CD14-positive monocyte (primary cell): ENCODE results near the gene TMTC3. TPM values are rescaled to one million over a fixed set of nuclear protein-coding genes. Genes with fewer than 3 reads are reported as not detected.

ENCODE experiments used
- DNase-seq, 3 donors: peaks; one replicate each; pipeline ENCODE4 v3.0.0-alpha.2; 2011 to 2022
- H2AFZ ChIP-seq: 2 replicates; pipeline ENCODE4 v1.6.0; 2012; ENCODE audit warnings: mild to moderate bottlenecking, low read depth, low read length, inconsistent platforms; ENCODE audit not compliant: insufficient read depth, poor library complexity, severe bottlenecking
- H3K27ac ChIP-seq, 2 donors: 1 replicate in 1 of 2; 2 replicates in 1 of 2; pipeline ENCODE4 v1.5.1; 2012 to 2013; ENCODE audit warnings: low read length in 2 of 2, control low read depth in 1 of 2, inconsistent platforms in 1 of 2, low read depth in 1 of 2, mild to moderate bottlenecking in 1 of 2
- H3K27me3 ChIP-seq, 2 donors: one replicate each; pipeline versions ENCODE4 v1.6.0 to v1.6.1; 2011 to 2013; ENCODE audit warnings: low read length in 2 of 2; ENCODE audit not compliant: control insufficient read depth in 2 of 2, insufficient read depth in 2 of 2
- H3K36me3 ChIP-seq, 2 donors: replicated peaks in 1 of 2; 1 replicate in 1 of 2; 2 replicates in 1 of 2; pipeline versions ENCODE4 v1.5.1 to v1.6.1; 2012 to 2013; ENCODE audit warnings: low read length in 2 of 2, control low read depth in 1 of 2, inconsistent platforms in 1 of 2, mild to moderate bottlenecking in 1 of 2; ENCODE audit not compliant: insufficient read depth in 2 of 2, control insufficient read depth in 1 of 2
- H3K4me1 ChIP-seq, 2 donors: 1 replicate in 1 of 2; 2 replicates in 1 of 2; pipeline versions ENCODE4 v1.5.1 to v1.6.1; 2012 to 2013; ENCODE audit warnings: low read length in 2 of 2, control low read depth in 1 of 2, inconsistent platforms in 1 of 2, mild to moderate bottlenecking in 1 of 2, moderate library complexity in 1 of 2; ENCODE audit not compliant: insufficient read depth in 2 of 2, control insufficient read depth in 1 of 2
- H3K4me2 ChIP-seq: replicated peaks from 2 replicates; pipeline ENCODE3; 2012; ENCODE audit warnings: low read length, moderate library complexity, mild to moderate bottlenecking; ENCODE audit not compliant: poor library complexity, severe bottlenecking; ENCODE audit errors: extremely low read depth
- H3K4me3 ChIP-seq, 3 experiments: fragments of 200-600 bp in 1 of 3; sonication (generic) in 1 of 3; replicated peaks in 1 of 3; 1 replicate in 2 of 3; 2 replicates in 1 of 3; pipeline ENCODE4 v1.5.1; 2011 to 2013; ENCODE audit warnings: low read length in 3 of 3, mild to moderate bottlenecking in 3 of 3, control low read depth in 2 of 3, low read depth in 2 of 3, inconsistent platforms in 1 of 3, moderate library complexity in 1 of 3
- H3K79me2 ChIP-seq: 2 replicates; pipeline ENCODE4 v1.6.0; 2012; ENCODE audit warnings: mild to moderate bottlenecking, control low read depth, inconsistent platforms, low read length, moderate library complexity; ENCODE audit not compliant: insufficient read depth
- H3K9ac ChIP-seq: 2 replicates; pipeline ENCODE4 v1.6.0; 2017; ENCODE audit warnings: low read length, mild to moderate bottlenecking; ENCODE audit not compliant: insufficient read depth, poor library complexity, severe bottlenecking
- H3K9me3 ChIP-seq, 2 donors: replicated peaks in 1 of 2; 1 replicate in 1 of 2; 2 replicates in 1 of 2; pipeline versions ENCODE4 v1.5.1 to v1.6.1; 2012 to 2013; ENCODE audit warnings: low read length in 2 of 2, control low read depth in 1 of 2; ENCODE audit not compliant: control insufficient read depth in 1 of 2, insufficient read depth in 1 of 2
- H4K20me1 ChIP-seq: 2 replicates; pipeline ENCODE4 v1.6.0; 2012; ENCODE audit warnings: mild to moderate bottlenecking, low read length, control low read depth, moderate library complexity; ENCODE audit not compliant: insufficient read depth
- H3K27ac Mint-ChIP-seq, 7 donors: one replicate each; pipeline ENCODE4 v1.8.0; 2020; ENCODE audit warnings: mild to moderate bottlenecking in 7 of 7, mixed read lengths in 7 of 7, moderate library complexity in 6 of 7, inconsistent platforms in 2 of 7
- H3K27me3 Mint-ChIP-seq, 3 donors: one replicate each; pipeline ENCODE4 v1.8.0; 2021 to 2022; ENCODE audit warnings: low read depth in 3 of 3, mild to moderate bottlenecking in 3 of 3, mixed read lengths in 3 of 3, moderate library complexity in 3 of 3, inconsistent platforms in 1 of 3
- H3K36me3 Mint-ChIP-seq, 2 donors: one replicate each; pipeline ENCODE4 v1.8.0; 2020; ENCODE audit warnings: mixed read lengths in 2 of 2, inconsistent platforms in 1 of 2, mild to moderate bottlenecking in 1 of 2
- H3K4me1 Mint-ChIP-seq: one replicate; pipeline ENCODE4 v1.8.0; 2020; ENCODE audit warnings: mild to moderate bottlenecking, mixed read lengths
- H3K4me3 Mint-ChIP-seq, 2 donors: one replicate each; pipeline ENCODE4 v1.8.0; 2020; ENCODE audit warnings: mild to moderate bottlenecking in 2 of 2, mixed read lengths in 2 of 2, moderate library complexity in 1 of 2
- H3K9me3 Mint-ChIP-seq, 7 donors: one replicate each; pipeline ENCODE4 v1.8.0; 2020 to 2022; ENCODE audit warnings: mixed read lengths in 7 of 7, mild to moderate bottlenecking in 6 of 7, moderate library complexity in 6 of 7, inconsistent platforms in 2 of 7
- CTCF ChIP-seq: fragments of 200-600 bp; IDR thresholded peaks from one replicate; pipeline ENCODE4 v1.8.0; 2022; ENCODE audit warnings: antibody characterized with exemption, mild to moderate bottlenecking
- WGBS: methylation state at CpG from one replicate; pipeline ENCODE4 v1.1.5; 2013; ENCODE audit warnings: missing lambda C conversion rate; ENCODE audit not compliant: insufficient coverage; 5-methylcytosine and 5-hydroxymethylcytosine counted together
- intact Hi-C, 2 donors: fragments of 100-400 bp; cut with micrococcal nuclease; formaldehyde crosslinking; loops; one replicate each; pipeline versions ENCODE4 v1.15.0 to v1.15.1; 2023
- polyA plus RNA-seq, 3 donors: library from polyadenylated mRNA; depleted of rRNA in 1 of 3; unstranded in 2 of 3; stranded (reverse) in 1 of 3; fragments of 300-500 nt in 2 of 3; fragments of >200 nt in 1 of 3; fragmentation: Illumina TruSeq in 2 of 3; gene quantifications; 1 replicate in 2 of 3; 2 replicates in 1 of 3; pipeline ENCODE4 v1.2.3, GENCODE V29; 2012 to 2021

TMTC3 gene
- polyA plus RNA-seq, 3 donors = 1.1 to 2.2 (median 1.2) TPM

DNA sequence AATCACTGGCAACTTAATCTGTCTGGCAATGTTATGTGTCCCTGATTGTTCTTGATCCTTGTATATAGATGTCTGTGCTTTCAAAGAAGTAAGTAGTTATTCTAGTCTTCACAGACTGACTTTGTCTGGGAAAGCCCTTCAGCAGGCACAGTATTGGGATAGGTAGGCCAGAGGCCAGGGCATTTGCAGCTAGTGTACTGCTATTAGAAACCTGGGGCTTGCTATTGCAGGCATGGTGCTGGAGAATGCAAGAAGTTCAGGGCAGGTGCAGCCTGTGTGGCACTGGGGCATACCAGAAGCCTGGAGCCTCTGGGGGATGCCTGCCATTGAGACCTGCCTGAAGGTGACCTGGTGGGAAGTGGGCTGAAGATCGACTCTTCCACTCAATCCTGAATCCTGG, 96.3 kb downstream of the TMTC3 start:
- DNase-seq = no peak
- Histone ChIP-seq H3K79me2 (no peaks in the 10 kb centered on the region), H3K27ac (no peak overlapping the region), H3K9ac (no peak overlapping the region), H3K4me1 (no peaks in the 10 kb centered on the region), H3K9me3 (no peaks in the 10 kb centered on the region), H3K4me3 (no peak overlapping the region), H3K27me3 (no peaks in the 10 kb centered on the region), H3K36me3 (no peaks in the 10 kb centered on the region), H2AFZ (no peak overlapping the region), H4K20me1 (no peaks in the 10 kb centered on the region), H3K4me2 (no peak overlapping the region)
- H3K4me1 Mint-ChIP-seq = peaks cover 2% of the 10 kb centered on the region
- intact Hi-C loops = no loop called here
- no peak overlapping the region for H3K4me3 Mint-ChIP-seq
- no peak overlapping the region for H3K27ac Mint-ChIP-seq
- peaks cover 3 to 12% (median 6%) of the 10 kb centered on the region in 7 donors for H3K9me3 Mint-ChIP-seq
- no CpG with 5 or more reads among the region's 1 CpG for WGBS
- TF ChIP-seq CTCF = no peak
- no peaks in the 10 kb centered on the region for H3K36me3 Mint-ChIP-seq
- peaks cover 0 to 5% (median 0%) of the 10 kb centered on the region in 3 donors for H3K27me3 Mint-ChIP-seq

DNA sequence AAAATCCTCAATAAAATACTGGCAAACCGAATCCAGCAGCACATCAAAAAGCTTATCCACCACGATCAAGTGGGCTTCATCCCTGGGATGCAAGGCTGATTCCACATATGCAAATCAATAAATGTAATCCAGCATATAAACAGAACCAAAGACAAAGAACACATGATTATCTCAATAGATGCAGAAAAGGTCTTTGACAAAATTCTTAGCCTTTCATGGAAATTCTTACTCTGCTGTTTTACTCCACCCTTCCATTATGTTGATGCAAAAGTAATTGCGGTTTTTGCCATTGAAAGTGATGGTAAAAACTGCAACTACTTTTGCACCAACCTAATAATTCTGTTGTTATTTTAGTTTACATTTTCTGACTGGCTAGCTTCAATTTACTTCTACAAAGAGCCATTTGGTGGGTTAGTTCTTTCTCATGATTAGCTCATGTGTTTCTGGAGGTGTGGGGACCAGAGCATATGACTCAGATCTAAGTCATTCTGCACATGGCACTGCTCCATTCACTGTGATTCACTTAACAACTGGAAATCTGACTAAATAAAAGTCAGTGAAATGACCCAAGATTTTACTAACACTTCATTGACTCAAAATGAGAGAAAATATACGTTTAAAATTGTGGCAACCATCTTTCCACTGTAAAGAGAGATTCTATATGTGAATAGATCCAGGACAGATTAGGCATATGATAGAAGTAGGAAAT, 99.9 kb downstream of the TMTC3 start:
- Mint-ChIP-seq H3K4me1 (peaks cover 2% of the 10 kb centered on the region), H3K4me3 (no peak overlapping the region), H3K27me3 (peaks cover 0 to 5% (median 0%) of the 10 kb centered on the region in 3 donors), H3K36me3 (no peaks in the 10 kb centered on the region), H3K9me3 (peaks cover 3 to 14% (median 10%) of the 10 kb centered on the region in 7 donors), H3K27ac (no peak overlapping the region)
- Histone ChIP-seq H3K4me2 (no peak overlapping the region), H3K36me3 (no peaks in the 10 kb centered on the region), H2AFZ (no peak overlapping the region), H3K9me3 (peaks cover 0 to 3% of the 10 kb centered on the region in 2 donors), H4K20me1 (no peaks in the 10 kb centered on the region), H3K27ac (no peak overlapping the region), H3K4me3 (no peak overlapping the region), H3K4me1 (no peaks in the 10 kb centered on the region), H3K9ac (no peak overlapping the region), H3K27me3 (no peaks in the 10 kb centered on the region), H3K79me2 (no peaks in the 10 kb centered on the region)
- intact Hi-C loops = no loop called here
- no peak for DNase-seq
- no peak for TF ChIP-seq CTCF
- WGBS = 100% methylated on average over 1 of the region's 4 CpGs
